Panc1 (cell line): Measurements from ENCODE around the gene HTR4. TPM values are rescaled to one million over a fixed set of nuclear protein-coding genes. Genes with fewer than 3 reads are reported as not detected.

Experiments used
- ATAC-seq: fragments of 200-7000 bp; cut with Tn5 transposase; 2 replicates; pipeline ENCODE4 v1.9.1; 2020; ENCODE audit warnings: mild to moderate bottlenecking, moderate library complexity
- BruUV-seq: library from RNA; stranded (reverse); fragments of 400-500 nt; replicated peaks from 2 replicates; lab custom pipeline; 2021; lab: Mats Ljungman, UMichigan
- CTCF ChIA-PET: fragments of 300-600 bp; sonication (Branson Sonifier 250); formaldehyde crosslinking; loops from one replicate; lab custom pipeline; 2022; ENCODE audit warnings: antibody characterized with exemption; lab: Charles Lee
- POLR2A ChIA-PET: fragments of 300-600 bp; sonication (Branson Sonifier 250); formaldehyde crosslinking; loops from one replicate; lab custom pipeline; 2022; ENCODE audit warnings: antibody characterized with exemption; lab: Charles Lee
- DNase-seq: peaks from one replicate; pipeline ENCODE4 v3.0.0-alpha.2; 2010; ENCODE audit warnings: low read depth, low spot score
- H3K27ac ChIP-seq: 2 replicates; pipeline ENCODE4 v1.5.1; 2011; ENCODE audit warnings: mild to moderate bottlenecking, low read length, inconsistent platforms
- H3K27me3 ChIP-seq: fragments of 200-500 bp; sonication (Bioruptor generic); 2 replicates; pipeline ENCODE4 v1.6.0; 2014; ENCODE audit warnings: low read length, inconsistent platforms; ENCODE audit not compliant: control insufficient read depth, insufficient read depth
- H3K36me3 ChIP-seq: fragments of 200-500 bp; sonication (Bioruptor generic); 2 replicates; pipeline ENCODE4 v1.5.1; 2014; ENCODE audit warnings: inconsistent platforms, mild to moderate bottlenecking, low read length, moderate library complexity; ENCODE audit not compliant: control insufficient read depth, insufficient read depth
- H3K4me1 ChIP-seq: 2 replicates; pipeline ENCODE4 v1.5.1; 2011; ENCODE audit warnings: inconsistent platforms, mild to moderate bottlenecking, low read length, moderate library complexity; ENCODE audit not compliant: control insufficient read depth, insufficient read depth
- H3K4me3 ChIP-seq, 2 experiments: 2 replicates each; pipeline ENCODE4 v1.5.1; 2011 to 2012; ENCODE audit warnings: low read depth in 2 of 2, low read length in 2 of 2, mild to moderate bottlenecking in 2 of 2, inconsistent platforms in 1 of 2, moderate library complexity in 1 of 2
- H3K9me3 ChIP-seq: fragments of 200-500 bp; sonication (Bioruptor generic); 2 replicates; pipeline ENCODE4 v1.5.1; 2014; ENCODE audit warnings: low read depth, mild to moderate bottlenecking, inconsistent platforms, low read length, moderate library complexity; ENCODE audit not compliant: control insufficient read depth, insufficient read depth
- POLR2AphosphoS5 ChIP-seq: IDR thresholded peaks from 2 replicates; pipeline ENCODE4 v1.6.1; 2012; ENCODE audit warnings: mild to moderate bottlenecking, low read depth, low read length, moderate library complexity
- SIN3A ChIP-seq: IDR thresholded peaks from 2 replicates; pipeline ENCODE4 v1.6.1; 2012; ENCODE audit warnings: low read depth, mild to moderate bottlenecking, low read length, moderate library complexity, borderline replicate concordance; ENCODE audit not compliant: insufficient read depth
- TCF7L2 ChIP-seq: IDR thresholded peaks from 2 replicates; pipeline ENCODE4 v1.6.1; 2011; ENCODE audit warnings: mild to moderate bottlenecking, low read depth, low read length, inconsistent platforms
- in situ Hi-C: cut with HindIII; loops from 2 replicates; pipeline ENCODE4 v1.10.0; 2016; ENCODE audit warnings: low sequenced_read_pairs, low pct_unique_long_range_greater_than_20kb
- intact Hi-C: fragments of 100-400 bp; cut with micrococcal nuclease; formaldehyde crosslinking; loops from one replicate; pipeline ENCODE4 v1.10.0; 2022; ENCODE audit not compliant: unreplicated experiment
- total RNA-seq: library from RNA; stranded (reverse); gene quantifications from one replicate; pipeline ENCODE4 v1.2.1, GENCODE V29; 2021; ENCODE audit not compliant: unreplicated experiment
- TF ChIP-seq, protein P1 (sequence below), 2 experiments: IDR thresholded peaks; 2 replicates each; pipeline ENCODE4 v1.6.1; 2011 to 2012; ENCODE audit warnings: low read depth in 2 of 2, control low read depth in 1 of 2, low read length in 1 of 2, mild to moderate bottlenecking in 1 of 2, moderate library complexity in 1 of 2; ENCODE audit not compliant: insufficient read depth in 1 of 2
- TF ChIP-seq, protein P2 (sequence below): fragments of 450-650 bp; IDR thresholded peaks from 2 replicates; pipeline ENCODE4 v1.5.1; 2017; ENCODE audit warnings: mild to moderate bottlenecking

Gene HTR4
- total RNA-seq, 1 experiment from 2014 or later, result not detected

DNA sequence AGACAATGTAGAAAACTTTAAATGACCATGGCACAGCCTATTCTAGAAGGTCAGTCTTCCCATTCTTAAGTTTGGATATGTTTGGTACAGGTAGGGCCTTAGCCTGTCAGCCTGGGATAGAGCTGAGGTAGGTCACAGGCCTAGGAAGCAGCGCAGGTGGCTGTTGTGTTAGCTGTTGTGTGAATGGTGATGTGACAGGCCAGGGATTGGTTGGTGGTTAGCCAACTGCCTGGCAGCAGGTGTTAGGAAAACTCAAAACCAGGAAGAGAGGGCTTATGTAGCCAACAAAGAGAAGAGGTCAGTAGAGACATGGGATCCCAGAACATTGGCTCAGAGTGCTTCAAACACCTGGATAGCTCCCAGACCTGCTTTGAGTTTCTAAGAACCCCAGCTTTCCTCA is 186.4 kb downstream of the HTR4 start:
- H3K27ac ChIP-seq, result no peak overlapping the region
- H3K4me1 ChIP-seq, result no peaks in the 10 kb centered on the region
- no TSS peak for BruUV-seq
- no peaks in the 10 kb centered on the region for H3K36me3 ChIP-seq
- ATAC-seq (no peak), DNase-seq (no peak)
- TF ChIP-seq, protein P1, sequence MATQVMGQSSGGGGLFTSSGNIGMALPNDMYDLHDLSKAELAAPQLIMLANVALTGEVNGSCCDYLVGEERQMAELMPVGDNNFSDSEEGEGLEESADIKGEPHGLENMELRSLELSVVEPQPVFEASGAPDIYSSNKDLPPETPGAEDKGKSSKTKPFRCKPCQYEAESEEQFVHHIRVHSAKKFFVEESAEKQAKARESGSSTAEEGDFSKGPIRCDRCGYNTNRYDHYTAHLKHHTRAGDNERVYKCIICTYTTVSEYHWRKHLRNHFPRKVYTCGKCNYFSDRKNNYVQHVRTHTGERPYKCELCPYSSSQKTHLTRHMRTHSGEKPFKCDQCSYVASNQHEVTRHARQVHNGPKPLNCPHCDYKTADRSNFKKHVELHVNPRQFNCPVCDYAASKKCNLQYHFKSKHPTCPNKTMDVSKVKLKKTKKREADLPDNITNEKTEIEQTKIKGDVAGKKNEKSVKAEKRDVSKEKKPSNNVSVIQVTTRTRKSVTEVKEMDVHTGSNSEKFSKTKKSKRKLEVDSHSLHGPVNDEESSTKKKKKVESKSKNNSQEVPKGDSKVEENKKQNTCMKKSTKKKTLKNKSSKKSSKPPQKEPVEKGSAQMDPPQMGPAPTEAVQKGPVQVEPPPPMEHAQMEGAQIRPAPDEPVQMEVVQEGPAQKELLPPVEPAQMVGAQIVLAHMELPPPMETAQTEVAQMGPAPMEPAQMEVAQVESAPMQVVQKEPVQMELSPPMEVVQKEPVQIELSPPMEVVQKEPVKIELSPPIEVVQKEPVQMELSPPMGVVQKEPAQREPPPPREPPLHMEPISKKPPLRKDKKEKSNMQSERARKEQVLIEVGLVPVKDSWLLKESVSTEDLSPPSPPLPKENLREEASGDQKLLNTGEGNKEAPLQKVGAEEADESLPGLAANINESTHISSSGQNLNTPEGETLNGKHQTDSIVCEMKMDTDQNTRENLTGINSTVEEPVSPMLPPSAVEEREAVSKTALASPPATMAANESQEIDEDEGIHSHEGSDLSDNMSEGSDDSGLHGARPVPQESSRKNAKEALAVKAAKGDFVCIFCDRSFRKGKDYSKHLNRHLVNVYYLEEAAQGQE (IDR thresholded peaks at IDR 0.05; ENCODE audit: insufficient read depth in 1 of 2, low read depth in 2 of 2, low read length in 1 of 2), result no peak
- no peak for TF ChIP-seq SIN3A
- TF ChIP-seq, protein P2, sequence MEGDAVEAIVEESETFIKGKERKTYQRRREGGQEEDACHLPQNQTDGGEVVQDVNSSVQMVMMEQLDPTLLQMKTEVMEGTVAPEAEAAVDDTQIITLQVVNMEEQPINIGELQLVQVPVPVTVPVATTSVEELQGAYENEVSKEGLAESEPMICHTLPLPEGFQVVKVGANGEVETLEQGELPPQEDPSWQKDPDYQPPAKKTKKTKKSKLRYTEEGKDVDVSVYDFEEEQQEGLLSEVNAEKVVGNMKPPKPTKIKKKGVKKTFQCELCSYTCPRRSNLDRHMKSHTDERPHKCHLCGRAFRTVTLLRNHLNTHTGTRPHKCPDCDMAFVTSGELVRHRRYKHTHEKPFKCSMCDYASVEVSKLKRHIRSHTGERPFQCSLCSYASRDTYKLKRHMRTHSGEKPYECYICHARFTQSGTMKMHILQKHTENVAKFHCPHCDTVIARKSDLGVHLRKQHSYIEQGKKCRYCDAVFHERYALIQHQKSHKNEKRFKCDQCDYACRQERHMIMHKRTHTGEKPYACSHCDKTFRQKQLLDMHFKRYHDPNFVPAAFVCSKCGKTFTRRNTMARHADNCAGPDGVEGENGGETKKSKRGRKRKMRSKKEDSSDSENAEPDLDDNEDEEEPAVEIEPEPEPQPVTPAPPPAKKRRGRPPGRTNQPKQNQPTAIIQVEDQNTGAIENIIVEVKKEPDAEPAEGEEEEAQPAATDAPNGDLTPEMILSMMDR, result no peak
- no peak for TF ChIP-seq POLR2AphosphoS5
- no peak for TF ChIP-seq TCF7L2
- intact Hi-C loops (no loop called here), in situ Hi-C loops (no loop called here)
- POLR2A ChIA-PET, result no interaction called here
- no peaks in the 10 kb centered on the region; the same call in 1 of the 2 replicates for H3K27me3 ChIP-seq
- no peak overlapping the region for H3K4me3 ChIP-seq
- CTCF ChIA-PET, result no interaction called here
- H3K9me3 ChIP-seq, result no peaks in the 10 kb centered on the region

DNA sequence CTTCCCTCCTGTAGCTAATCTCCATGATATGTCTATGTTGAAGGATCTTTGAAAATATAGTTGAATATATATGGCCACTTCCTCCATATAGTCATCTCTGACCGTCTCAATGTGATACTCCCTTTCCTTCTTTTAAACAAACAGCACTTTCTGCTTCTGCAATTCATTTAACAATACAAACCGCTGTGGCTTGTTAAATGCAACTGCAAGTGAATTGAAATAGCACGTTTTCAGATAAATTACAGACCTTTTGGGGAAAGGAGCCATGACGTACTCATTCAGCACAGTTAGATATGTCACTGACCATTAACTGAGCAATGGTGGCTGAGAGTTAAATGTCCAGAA is 188.1 kb downstream of the HTR4 start:
- Histone ChIP-seq H3K36me3 (no peaks in the 10 kb centered on the region), H3K4me3 (no peak overlapping the region), H3K9me3 (no peaks in the 10 kb centered on the region), H3K27ac (no peak overlapping the region), H3K4me1 (no peaks in the 10 kb centered on the region), H3K27me3 (no peaks in the 10 kb centered on the region; the same call in 1 of the 2 replicates)
- intact Hi-C loops, result no loop called here
- no peak for DNase-seq
- BruUV-seq, result no TSS peak
- in situ Hi-C loops, result no loop called here
- ChIA-PET POLR2A (no interaction called here), CTCF (no interaction called here)
- no peak for ATAC-seq
- TF ChIP-seq, protein P1 (IDR thresholded peaks at IDR 0.05; ENCODE audit: insufficient read depth in 1 of 2, low read depth in 2 of 2, low read length in 1 of 2), result no peak
- TF ChIP-seq TCF7L2, result no peak
- no peak for TF ChIP-seq SIN3A
- no peak for TF ChIP-seq POLR2AphosphoS5
- TF ChIP-seq, protein P2, result no peak
